OCI-LY3 (cell line): ENCODE data around the gene LTA.

ENCODE experiments used
- H2AFZ ChIP-seq: fragments of 200-600, 300-600 bp; shearing (Covaris generic); 2 replicates; pipeline ENCODE4 v1.6.0; 2014; ENCODE audit warnings: antibody characterized with exemption, low read depth, low read length
- H3K27ac ChIP-seq: fragments of 200-600, 300-600 bp; sonication (generic); 2 replicates; pipeline ENCODE4 v1.5.1; 2014; ENCODE audit warnings: mild to moderate bottlenecking, low read length, moderate library complexity, mixed read lengths
- H3K27me3 ChIP-seq: fragments of 200-600, 300-600 bp; sonication (generic); 2 replicates; pipeline ENCODE4 v1.6.1; 2014; ENCODE audit warnings: low read depth, low read length, mixed read lengths
- H3K36me3 ChIP-seq: fragments of 200-600, 300-600 bp; sonication (generic); replicated peaks from 2 replicates; pipeline ENCODE3; 2014; ENCODE audit warnings: low read depth, low read length, mixed read lengths
- H3K4me1 ChIP-seq: fragments of 300-600, 200-600 bp; sonication (generic); 2 replicates; pipeline ENCODE4 v1.6.1; 2014; ENCODE audit warnings: low read length, mixed read lengths
- H3K4me2 ChIP-seq: fragments of 200-600, 300-600 bp; sonication (generic); 2 replicates; pipeline ENCODE4 v1.6.1; 2014; ENCODE audit warnings: low read length, mixed read lengths
- H3K4me3 ChIP-seq: fragments of 300-600, 200-600 bp; sonication (generic); 2 replicates; pipeline ENCODE4 v1.5.1; 2014; ENCODE audit warnings: antibody characterized with exemption, mild to moderate bottlenecking, low read length, moderate library complexity
- H3K79me2 ChIP-seq: fragments of 300-600, 200-600 bp; shearing (Covaris generic); 2 replicates; pipeline ENCODE4 v1.6.1; 2014; ENCODE audit warnings: mild to moderate bottlenecking, low read length, mixed read lengths
- H3K9ac ChIP-seq: fragments of 300-600, 200-600 bp; shearing (Covaris generic); 2 replicates; pipeline ENCODE4 v1.6.0; 2014; ENCODE audit warnings: mild to moderate bottlenecking, low read length, moderate library complexity
- H3K9me3 ChIP-seq: fragments of 200-600, 300-600 bp; shearing (Covaris generic); 2 replicates; pipeline ENCODE4 v1.6.1; 2014; ENCODE audit warnings: low read length, mixed read lengths; ENCODE audit not compliant: insufficient read depth
- H4K20me1 ChIP-seq: fragments of 200-600, 300-600 bp; sonication (generic); 2 replicates; pipeline ENCODE4 v1.6.1; 2016; ENCODE audit warnings: low read length, mixed read lengths; ENCODE audit not compliant: insufficient read depth
- EZH2phosphoT487 ChIP-seq: fragments of 200-600 bp; shearing (Covaris generic); IDR thresholded peaks from 2 replicates; pipeline ENCODE4 v1.6.1; 2018; ENCODE audit warnings: antibody characterized with exemption, mixed run types, low read depth
- TF ChIP-seq, protein P1 (sequence below): fragments of 200-600, 300-600 bp; sonication (generic); IDR thresholded peaks from 2 replicates; pipeline ENCODE4 v1.5.1; 2014; ENCODE audit warnings: antibody characterized with exemption, low read length, low read depth

The LTA gene

DNA sequence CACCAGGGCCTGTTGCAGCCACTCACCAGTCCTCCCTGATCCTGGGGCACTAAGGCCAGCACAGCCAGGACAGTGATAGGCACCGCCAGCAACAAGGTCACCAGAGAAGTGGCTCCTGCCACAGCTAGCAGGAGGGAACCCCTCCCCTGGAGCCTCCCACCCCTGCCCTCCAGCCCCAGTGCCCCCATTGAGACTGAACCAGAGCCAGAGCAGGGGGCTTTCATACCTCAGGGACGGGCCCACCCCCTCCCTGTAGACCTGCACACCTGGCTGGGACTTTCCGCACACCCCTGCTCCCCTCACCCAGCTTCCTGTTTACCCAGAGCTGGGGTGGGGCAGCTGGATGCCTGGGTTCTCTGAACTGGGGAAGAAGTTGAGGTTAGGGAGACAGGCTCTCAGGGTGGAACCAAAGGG is 10.1 kb downstream of the LTA start, which contains the start of gene LTB:
Gene LTB, minus strand, starts transcription at position 195 of the 414 bp plus-strand sequence. Its CDS starts 7 bp downstream, at position 188.
- no peak for TF ChIP-seq EZH2phosphoT487
- TF ChIP-seq, protein P1, sequence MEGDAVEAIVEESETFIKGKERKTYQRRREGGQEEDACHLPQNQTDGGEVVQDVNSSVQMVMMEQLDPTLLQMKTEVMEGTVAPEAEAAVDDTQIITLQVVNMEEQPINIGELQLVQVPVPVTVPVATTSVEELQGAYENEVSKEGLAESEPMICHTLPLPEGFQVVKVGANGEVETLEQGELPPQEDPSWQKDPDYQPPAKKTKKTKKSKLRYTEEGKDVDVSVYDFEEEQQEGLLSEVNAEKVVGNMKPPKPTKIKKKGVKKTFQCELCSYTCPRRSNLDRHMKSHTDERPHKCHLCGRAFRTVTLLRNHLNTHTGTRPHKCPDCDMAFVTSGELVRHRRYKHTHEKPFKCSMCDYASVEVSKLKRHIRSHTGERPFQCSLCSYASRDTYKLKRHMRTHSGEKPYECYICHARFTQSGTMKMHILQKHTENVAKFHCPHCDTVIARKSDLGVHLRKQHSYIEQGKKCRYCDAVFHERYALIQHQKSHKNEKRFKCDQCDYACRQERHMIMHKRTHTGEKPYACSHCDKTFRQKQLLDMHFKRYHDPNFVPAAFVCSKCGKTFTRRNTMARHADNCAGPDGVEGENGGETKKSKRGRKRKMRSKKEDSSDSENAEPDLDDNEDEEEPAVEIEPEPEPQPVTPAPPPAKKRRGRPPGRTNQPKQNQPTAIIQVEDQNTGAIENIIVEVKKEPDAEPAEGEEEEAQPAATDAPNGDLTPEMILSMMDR = no peak
- Histone ChIP-seq H4K20me1 (peaks cover 11% of the 10 kb centered on the region), H3K79me2 (peaks cover 63% of the 10 kb centered on the region), H3K27me3 (no peaks in the 10 kb centered on the region), H3K9ac (peak within 1 kb of the TSS; percentile 94), H3K4me3 (peak within 1 kb of the TSS; percentile 98), H3K27ac (peak within 1 kb of the TSS; percentile 100), H3K4me2 (peak within 1 kb of the TSS; percentile 100), H2AFZ (no peak within 1 kb of the TSS), H3K36me3 (peaks cover 28% of the 10 kb centered on the region), H3K9me3 (no peaks in the 10 kb centered on the region), H3K4me1 (peaks cover 64% of the 10 kb centered on the region)

- Histone ChIP-seq H3K4me3 (no peak overlapping the region; the same call in 1 of the 2 replicates), H4K20me1 (no peaks in the 10 kb centered on the region), H3K36me3 (peaks cover 11% of the 10 kb centered on the region), H3K27ac (peak overlapping the region; percentile 82), H3K4me1 (peaks cover 49% of the 10 kb centered on the region), H3K4me2 (peak overlapping the region; percentile 61), H3K79me2 (peaks cover 32% of the 10 kb centered on the region), H3K9ac (peak overlapping the region; percentile 52; the same call in 1 of the 2 replicates), H2AFZ (no peak overlapping the region), H3K27me3 (no peaks in the 10 kb centered on the region), H3K9me3 (no peaks in the 10 kb centered on the region)
- no peak for TF ChIP-seq EZH2phosphoT487
- TF ChIP-seq, protein P1 = peak; percentile 64
These were observed 13.4 kb downstream of the LTA start for GRCh38 chr6:31585491-31585890.

DNA sequence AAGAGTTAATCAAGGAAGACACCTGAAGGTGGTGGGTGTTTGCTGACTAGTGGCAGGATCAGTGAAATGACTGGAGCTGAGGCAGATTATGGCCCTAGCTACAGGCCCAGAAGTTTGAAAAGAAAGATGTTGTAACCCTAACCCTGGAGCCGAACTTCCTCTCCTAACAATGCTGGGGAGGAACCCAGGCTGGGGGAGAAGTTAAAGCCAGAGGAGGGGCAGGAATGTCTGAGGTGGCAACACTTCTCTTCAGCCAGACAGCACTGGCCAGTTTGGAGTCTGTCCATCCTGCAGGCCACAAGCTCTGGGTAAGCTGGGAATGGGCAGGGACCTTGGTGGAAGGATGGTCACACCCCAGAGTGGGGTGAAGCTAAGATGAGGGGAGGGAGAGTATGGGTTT is 13.9 kb downstream of the LTA start, which contains the start of gene LST1:
Gene LST1, plus strand, starts transcription at position 270 of the 400 bp plus-strand sequence. CDS start 1,023 bp downstream, outside the sequence.
- Histone ChIP-seq H3K9ac (peak within 1 kb of the TSS; percentile 52; the same call in 1 of the 2 replicates), H4K20me1 (no peaks in the 10 kb centered on the region), H3K4me3 (no peak within 1 kb of the TSS; the same call in 1 of the 2 replicates), H3K36me3 (peaks cover 11% of the 10 kb centered on the region), H3K4me1 (peaks cover 49% of the 10 kb centered on the region), H3K27me3 (no peaks in the 10 kb centered on the region), H3K4me2 (peak within 1 kb of the TSS; percentile 61), H3K9me3 (no peaks in the 10 kb centered on the region), H3K79me2 (peaks cover 27% of the 10 kb centered on the region), H2AFZ (no peak within 1 kb of the TSS), H3K27ac (peak within 1 kb of the TSS; percentile 82)
- TF ChIP-seq, protein P1 = no peak
- TF ChIP-seq EZH2phosphoT487 = no peak

- peak overlapping the region; percentile 52; the same call in 1 of the 2 replicates for H3K9ac ChIP-seq
- H3K79me2 ChIP-seq = peaks cover 19% of the 10 kb centered on the region
- no peaks in the 10 kb centered on the region for H4K20me1 ChIP-seq
- peaks cover 4% of the 10 kb centered on the region for H3K36me3 ChIP-seq
- no peak overlapping the region for H3K4me3 ChIP-seq
- no peaks in the 10 kb centered on the region for H3K27me3 ChIP-seq
- H3K4me2 ChIP-seq = peak overlapping the region; percentile 61
- TF ChIP-seq, protein P1 = no peak
- peak overlapping the region; percentile 82 for H3K27ac ChIP-seq
- H3K4me1 ChIP-seq = peaks cover 49% of the 10 kb centered on the region
- H2AFZ ChIP-seq = no peak overlapping the region
- no peaks in the 10 kb centered on the region for H3K9me3 ChIP-seq
These were observed 14.7 kb downstream of the LTA start for GRCh38 chr6:31586599-31587281.
